Fibroblast of skin of right biceps (primary cell): ENCODE data around the gene HPSE.
"Not testable (repeated sequence)": the region's sequence is repeated elsewhere in the genome, so short reads cannot be mapped to it uniquely, and the experiment has no call there.

Source experiments
- DNase-seq: peaks from one replicate; pipeline ENCODE4 v3.0.0-alpha.2; 2013

HPSE gene

DNA sequence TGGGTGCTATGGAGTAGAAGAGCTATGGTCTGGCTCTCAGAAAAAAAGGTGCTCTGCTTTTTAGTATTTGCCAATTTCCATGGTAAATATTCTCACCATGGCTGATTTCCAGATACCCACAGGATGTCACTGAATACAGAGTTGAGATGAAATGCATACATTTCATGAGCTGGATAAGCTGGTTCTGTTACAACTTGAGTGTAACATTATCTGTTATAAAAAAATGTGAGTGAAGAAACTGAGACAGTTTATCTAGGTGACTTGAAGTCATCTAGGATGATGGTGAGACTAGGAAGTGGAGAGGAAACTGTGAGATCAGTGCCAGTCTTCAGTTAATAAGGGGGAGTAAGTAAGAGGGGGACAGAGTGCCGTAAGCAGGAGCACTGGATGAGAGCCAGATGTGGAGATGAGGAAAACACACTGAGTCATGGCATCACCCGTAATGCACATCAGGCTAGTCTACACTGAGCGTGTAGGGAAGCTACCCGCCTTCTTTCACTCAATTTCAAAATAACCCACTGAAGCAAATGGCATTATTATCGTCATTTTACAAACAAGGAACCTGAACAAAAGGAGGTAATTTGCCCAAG is 5.0 kb downstream of the HPSE start:
- DNase-seq, result peak; percentile 48

DNA sequence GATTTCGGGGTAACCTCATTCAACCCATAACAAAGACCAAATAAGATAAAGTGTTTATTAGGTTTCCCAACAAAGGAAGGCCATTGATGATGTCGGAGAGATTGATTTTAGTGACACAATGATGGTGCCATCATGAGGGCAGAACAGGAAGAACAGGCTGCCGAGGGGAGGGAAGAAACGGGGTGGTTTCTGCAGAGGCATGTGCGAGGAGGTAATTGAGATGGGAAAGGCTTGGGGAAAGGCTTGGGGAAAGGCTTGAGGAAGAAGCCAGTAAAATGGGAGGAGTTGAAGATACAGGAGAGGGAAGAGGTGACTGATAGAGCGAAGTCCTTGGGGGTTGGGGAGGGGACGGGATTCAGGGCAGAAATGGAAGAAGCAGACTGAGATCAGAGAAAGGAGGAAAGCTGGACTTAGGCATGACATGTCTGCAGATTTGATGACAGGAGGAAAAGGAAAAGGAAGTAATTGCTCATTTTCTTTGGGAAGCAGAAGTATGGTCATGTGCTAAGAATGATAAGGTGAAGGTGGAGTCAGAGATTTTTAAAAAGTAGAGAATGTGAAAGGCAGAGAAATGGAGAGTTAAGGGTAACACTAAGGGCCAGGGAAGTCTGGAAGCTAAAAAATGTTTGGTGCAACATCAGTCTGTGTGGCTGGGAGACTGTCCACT is 6.0 kb downstream of the HPSE start:
- no peak for DNase-seq

DNA sequence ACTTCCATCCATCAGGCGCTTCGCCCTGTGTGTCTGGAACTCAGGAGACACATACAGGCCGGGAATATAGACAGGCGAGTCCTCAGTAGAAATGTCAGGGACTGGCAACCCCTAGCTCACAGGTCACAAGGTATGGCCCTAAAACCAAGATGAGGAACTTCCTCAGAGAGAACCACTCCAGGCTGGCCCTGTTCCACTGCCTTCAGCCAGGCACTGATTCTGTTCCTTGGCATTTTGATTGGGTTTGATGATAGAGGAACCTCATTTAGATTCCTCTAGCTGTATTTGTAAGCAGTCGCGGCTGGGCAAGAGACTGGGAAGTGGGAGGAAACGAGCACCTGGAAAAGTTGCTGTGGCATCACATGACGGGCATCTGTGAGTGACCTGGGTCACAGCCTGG is 8.1 kb downstream of the HPSE start:
- DNase-seq, result no peak

DNA sequence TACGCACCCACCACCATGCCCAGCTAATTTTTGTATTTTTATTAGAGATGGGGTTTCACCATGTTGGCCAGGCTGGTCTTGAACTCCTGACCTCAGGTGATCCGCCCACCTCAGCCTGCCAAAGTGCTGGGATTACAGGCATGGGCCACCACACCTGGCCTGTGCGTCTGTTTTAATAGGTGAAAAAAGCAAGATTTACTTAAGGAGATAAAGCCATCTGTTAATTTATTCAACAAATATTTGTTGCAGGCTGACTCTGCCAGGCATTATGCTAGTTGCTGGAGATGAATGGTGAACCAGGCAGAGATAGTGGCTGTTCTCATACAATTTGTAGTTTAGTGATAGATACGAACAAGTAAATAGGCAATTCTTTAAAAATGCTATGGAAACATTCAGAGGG is 9.3 kb downstream of the HPSE start:
- not testable (repeated sequence) for DNase-seq

DNA sequence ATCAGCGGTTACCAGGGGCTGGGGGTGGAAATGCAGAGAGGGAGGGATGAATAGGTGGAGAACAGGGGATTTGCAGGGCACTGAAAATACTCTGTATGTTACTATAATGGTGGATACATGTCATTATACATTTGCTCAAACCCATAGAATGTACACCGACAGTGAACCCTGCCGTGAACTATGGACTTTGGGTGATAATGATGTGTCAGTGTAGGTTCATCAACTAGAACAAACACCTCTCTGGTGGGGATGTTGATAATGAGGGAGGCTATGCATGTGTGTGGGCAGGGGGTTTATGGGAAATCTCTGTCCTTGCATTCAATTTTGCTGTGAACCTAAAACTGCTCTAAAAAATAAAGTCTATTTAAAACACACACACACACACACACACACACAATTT is 11.5 kb downstream of the HPSE start:
- no peak for DNase-seq

DNA sequence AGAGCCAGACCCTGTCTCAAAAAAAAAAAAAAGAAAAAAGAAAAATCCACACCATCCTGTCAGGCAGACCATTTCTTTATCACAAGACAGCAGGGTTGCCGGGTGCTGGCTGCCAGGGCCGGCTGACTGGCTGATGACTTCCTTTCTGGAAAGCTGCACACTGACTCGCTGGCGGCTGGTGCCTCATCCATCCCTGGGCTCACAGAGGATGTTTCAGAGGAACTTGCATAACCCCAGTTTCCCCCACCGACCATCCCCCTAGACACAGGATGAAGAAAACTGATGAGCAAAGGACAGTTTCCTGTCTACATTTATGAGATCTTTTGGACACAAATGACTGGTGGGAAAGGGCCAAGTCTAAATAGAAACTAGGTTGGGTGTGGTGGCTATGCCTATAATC is 14.1 kb downstream of the HPSE start:
- peak; percentile 86 for DNase-seq

DNA sequence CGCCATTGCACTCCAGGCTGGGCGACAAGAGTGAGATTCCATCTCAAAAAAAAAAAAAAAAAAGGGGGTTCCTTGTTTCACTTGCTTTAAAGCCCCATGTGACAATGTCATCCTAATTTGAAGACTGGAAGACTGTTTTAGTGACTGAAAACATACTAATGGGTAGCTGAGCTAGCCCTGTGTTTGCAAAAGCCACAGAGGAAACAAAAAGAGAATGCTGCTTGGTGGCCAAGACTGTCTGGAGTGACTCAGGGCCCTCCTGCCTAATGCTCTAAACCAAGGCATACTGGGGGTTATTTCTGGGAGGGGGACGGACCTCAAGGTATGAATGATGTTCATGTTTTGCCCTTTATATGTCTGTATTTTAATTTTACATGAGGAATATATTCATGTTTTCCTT is 16.0 kb downstream of the HPSE start:
- DNase-seq, result no peak

DNA sequence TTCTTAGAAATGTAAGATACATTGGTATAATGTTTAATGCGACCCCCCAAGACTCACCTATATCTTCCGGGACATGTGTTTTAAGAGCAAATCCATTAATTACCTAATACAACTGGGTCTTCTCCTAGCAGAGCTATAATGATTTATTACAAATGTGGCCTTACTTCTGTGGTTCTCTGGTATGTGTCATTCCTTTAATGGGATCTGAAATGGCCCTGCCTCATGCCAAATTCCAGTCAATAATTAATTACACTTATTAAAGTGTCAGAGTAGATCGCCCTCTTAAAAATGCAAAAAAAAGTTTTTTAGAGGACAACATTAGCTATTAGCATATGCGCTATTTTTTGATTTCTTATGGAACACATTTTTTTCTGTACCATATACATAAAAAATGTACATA is 17.0 kb downstream of the HPSE start:
- DNase-seq, result no peak

DNA sequence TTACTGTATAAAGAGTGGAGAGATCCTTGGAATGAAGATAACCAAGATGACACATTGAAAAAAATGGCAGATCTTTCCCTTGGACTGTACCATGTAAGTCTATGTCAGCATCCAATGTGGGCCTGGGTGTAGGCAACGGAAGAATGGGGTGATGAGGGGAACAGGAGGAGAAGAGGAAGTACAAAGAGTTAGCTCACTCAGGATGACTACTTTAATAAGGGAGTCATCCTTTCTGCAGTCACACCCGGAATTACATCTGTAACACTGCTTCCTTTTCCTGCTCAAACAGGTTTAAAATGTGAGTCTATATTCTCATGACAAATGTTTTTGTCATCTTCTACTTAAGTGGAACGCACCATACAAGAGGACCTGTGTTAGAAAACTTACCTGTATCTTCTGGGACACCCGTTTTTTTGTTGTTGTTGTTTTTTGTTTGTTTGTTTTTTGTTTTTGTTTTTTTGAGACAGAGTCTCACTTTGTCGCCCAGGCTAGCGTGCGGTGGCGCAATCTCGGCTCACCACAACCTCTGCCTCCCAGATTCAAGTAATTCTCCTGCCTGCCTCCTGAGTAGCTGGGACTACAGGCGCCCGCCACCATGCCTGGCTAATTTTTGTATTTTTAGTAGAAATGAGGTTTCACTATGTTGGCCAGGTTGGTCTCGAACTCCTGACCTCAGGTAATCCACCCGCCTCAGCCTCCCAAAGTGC is 18.0 kb downstream of the HPSE start:
- DNase-seq, result no peak

DNA sequence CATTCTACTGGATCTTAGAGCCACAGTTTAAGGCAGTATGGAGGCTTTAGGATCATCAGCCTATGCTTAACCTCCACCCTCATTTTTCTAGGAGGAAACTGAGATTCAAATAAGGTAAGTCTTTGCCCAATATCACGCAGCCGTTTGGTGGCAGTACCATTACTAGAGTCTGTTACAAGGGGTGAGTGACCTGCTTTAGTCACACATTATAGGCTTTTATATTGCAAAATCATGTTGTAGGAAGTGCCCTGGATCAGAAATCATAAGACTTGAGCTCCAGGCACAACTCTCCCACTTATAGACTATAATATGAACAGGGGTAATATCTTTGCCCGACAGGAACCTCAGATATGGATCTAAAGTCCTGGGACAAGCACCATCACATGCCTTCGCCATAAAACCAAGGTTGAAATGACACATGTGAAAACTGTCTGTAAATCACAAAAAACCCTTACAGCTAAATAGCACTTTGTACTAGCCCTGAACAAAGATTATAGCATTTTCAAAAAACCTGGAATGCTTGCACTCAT is 19.2 kb downstream of the HPSE start:
- DNase-seq, result no peak

DNA sequence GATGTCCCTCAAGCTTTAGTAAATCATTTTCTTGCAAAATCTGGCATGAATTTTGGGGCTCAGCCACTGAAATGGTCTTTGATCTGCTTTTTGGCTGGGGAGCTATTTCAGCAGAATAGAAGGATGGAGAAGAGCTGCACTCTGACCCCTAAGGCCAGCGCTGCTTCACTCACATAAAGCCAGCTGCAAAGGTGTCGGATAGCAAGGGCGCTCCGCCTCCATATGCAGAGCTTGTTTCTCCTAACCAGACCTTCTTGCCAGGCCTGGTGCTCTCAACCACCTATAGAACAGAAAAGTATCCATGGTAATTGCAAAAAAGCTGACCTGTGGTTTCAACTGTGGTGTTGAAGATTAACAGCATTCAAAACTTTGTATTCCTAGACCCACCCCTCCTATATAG is 26.0 kb downstream of the HPSE start:
- DNase-seq, result no peak

DNA sequence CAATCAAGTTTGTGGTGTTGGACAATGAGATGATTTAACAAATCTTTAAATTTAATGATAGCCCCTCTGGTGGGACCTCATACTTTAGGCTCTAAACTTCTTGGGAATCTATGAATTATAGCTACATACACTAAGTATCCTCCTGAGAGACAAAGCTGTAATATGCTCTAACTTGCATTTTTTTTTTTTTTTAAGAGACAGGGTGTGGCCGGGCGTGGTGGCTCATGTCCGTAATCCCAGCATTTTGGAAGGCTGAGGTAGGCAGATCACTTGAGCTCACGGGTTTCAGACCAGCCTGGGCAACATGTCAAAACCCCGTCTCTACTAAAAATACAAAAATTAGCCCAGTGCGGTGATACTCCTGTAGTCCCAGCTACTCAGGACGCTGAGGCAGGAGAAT is 26.7 kb downstream of the HPSE start:
- no peak for DNase-seq

DNA sequence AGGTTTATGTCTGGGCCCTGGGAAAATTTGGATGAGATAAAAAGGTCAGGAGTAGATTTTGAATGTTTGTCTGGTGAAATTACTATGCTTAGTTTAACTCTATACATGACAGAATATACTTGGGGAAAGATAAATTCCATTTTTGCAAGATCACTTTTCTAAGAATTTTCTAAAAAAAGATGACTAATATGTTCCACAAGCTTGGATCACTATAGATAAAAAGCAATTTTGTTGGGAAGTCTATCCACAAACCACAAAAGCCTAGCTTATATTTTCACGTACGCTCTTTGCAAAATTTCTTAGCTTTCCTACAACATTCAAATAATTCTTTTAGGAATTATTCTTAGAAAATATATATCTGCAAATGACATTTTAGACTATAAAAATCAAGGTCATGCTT is 29.5 kb downstream of the HPSE start:
- DNase-seq, result peak; percentile 18

DNA sequence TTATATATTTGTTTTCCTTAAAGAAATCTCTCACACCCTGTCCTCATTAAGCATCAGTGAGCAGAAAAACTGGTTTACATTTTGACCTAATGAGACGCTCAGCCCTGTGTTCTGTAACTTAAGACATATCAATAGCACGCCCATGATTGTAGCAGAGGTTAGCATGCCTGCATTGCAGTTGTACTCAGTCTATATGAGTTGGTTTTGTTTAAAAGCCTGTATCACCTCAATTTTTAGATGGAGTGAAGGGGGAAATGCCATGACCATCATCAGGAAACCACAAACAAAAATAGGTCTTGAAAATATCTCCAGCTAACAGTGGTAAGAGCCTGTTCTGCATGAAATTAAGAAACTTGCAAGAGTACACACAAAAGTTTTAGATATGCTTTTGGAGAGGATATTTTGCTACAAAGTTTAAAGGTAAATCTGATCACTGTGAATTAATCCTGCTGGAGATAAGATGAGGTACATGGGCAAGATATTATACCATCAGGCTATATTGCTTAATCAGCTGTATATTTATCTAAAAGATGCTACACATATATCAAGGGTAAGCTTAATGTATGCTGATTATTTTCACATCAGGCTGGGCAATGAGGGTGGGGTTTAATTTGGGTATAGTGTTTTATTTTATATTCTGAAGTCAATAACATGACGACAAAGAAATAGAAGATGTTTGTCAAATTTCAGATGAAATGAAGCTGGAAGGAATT is 36.9 kb downstream of the HPSE start:
- no peak for DNase-seq

DNA sequence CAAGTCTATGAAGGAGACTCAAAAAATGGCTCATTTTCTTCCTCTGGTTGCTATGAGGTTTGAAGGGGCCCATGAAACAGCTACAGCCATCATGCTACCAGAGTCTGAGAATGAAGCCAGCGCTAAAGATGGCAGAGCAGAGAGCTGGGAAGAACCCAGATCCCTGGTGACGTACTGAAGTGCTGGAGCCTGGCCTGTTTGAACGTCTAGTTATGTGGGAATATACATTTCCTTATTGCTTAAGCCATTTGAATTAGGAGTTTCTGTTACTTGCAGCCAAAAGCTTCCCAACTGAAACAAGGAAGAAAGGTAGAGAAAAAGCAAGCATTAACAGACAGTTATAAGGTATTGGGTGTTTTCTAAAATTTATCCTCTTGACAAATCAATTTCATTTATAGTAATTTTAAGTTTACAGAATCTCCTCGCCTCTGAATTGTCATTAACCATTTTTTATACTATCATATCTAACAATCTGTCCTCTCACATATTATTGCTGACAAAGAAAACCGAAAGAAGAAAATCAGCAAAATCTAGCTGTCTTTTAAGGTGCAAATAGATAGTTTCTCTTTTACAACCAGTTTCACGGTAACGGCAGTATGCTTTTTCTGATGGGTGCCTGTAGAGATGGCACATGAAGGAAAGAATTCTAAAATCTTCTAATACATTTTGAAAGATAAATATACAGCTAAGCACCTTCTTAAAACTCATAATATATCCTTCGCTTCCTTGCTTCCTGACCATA is 41.2 kb downstream of the HPSE start:
- no peak for DNase-seq

DNA sequence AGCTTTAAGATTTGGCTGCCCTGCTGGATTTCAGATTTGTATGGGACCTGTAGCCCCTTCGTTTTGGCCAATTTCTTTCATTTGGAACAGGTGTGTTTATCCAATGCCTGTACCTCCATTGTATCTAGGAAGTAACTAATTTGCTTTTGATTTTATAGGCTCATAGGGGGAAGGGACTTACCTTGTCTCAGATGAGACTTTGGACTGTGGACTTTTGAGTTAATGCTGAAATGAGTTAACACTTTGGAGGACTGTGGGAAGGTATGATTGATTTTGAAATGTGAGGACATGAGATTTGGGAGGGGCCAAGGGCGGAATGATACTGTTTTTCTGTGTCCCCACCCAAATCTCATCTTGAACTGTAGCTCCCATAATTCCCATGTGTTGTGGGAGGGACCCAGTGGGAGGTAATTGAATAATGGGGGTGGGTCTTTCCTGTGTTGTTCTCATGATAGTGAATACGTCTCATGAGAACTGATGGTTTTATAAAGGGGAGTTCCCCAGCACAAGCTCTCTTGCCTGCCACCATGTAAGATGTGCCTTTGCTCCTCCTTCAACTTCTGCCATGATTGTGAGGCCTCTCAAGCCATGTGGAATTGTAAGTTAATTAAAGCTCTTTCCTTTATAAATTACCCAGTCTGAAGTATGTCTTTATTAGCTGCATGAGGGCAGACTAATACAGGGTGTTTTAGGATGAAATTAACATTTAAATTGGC is 44.4 kb downstream of the HPSE start:
- not testable (repeated sequence) for DNase-seq

DNA sequence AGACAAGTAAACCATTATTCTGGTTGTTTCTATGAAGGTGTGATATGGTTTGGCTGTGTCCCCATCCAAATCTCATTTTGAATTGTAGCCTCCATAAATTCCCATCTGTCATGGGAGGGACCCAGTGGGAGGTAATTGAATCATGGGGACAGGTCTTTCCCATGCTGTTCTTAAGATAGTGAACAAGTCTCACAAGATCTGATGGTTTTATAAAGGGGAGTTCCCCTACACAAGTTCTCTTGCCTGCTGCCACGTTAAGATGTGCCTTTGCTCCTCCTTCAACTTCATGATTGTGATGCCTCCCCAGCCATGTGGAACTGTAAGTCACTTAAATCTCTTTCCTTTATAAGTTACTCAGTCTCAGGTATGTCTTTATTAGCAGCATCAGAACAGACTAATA is 46.3 kb downstream of the HPSE start:
- DNase-seq, result not testable (repeated sequence)

DNA sequence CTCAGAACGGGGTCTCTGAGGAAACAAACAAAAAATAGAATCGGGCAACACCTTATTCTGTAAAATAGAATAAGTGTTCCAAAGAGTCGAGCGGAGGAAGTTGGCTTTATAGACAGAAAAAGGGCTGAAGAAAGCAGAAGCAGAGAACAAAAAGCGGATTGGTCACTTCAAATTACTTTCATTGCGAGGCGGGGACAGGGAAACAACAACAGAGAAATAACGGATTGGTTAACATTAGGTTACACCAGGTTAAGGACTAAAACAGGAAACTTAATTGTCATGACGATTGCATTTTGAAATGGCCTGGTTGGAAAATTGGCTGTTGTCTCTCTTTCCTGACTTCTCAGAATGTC is 49.6 kb downstream of the HPSE start:
- peak; percentile 61 for DNase-seq

DNA sequence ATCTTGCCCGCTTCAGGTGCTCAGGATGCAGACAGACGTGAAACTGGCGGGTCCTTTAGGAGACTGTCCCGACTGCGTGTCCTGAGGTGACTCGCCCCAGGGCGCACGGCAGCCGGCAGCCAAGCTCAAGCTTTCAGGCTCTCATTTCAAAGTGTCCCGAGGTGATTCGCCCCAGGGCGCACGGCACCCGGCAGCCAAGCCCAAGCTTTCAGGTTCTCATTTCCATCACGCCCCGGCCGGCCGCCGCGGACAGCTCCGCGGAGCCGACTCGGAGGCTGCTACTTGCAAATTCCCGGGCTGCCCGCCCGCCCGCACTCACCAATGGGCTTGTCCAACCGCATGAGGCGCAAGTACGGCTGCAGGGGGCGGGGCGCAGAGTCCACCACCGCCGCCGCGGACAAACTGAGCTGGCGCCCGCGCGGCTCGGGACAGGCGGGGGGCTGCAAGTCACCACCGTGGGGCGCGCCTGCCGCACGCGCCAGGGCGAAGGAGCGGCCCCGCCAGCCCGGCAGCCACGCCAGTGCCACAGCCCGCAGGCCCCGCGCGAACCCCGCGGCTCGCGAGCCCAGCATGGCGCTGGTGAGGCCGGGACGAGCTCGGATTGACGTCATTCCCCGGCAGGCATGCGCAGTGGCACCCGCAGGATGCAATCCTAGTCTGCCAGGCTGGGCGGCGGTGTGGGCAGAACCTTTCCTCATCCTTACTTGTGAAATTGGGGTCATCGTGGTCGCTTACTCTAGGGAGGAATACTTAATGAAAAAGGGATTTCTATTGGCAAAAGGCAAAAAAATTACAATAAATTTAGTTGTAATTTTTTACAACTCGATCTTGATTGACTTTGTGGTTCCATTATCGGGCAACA is 50.2 kb downstream of the HPSE start, which contains the start of gene COQ2:
Gene COQ2, minus strand, starts transcription at position 606 of the 862 bp plus-strand sequence. Its CDS starts 34 bp downstream, at position 572.
- peak; percentile 94 for DNase-seq

DNA sequence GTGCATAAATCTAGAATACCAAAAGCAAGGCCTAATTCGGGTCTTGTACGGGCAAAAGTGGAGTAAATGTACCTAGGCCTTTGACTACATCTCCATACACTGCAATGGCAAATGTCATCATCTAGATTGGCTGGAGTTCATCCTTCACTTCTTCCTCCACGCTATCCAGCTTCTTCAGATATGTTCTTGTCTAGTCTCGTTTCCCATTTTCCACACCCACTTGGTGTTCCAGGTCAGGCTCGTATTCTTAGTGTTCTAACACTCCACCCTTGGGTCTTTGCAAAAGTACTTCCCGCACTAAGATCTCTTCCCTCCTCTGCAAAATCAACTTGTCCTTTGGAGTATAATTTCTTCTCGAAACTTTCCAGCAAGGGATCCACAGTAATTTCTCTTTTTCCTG is 51.5 kb downstream of the HPSE start:
- DNase-seq, result no peak

DNA sequence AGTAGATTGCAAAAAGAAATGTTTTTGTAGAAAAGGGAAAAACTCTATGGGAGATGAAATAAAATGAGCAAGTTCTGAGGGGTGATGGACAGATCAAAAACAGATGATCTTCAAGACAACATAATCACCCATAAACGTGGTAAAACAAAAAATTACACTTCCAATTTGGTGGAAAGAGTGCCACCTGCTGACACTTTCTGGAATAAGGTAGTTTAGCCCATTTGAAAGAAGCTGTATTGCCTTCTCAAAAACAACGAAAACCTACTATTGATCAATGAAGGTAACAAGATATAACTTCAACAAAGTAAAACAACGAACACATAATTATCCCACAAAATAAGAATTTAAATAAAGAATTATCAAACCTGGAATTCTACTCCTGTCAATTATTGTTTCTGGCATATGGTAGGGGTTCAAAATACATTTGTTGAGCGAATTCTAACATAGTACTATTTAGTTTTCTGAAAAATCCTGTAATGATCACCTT is 52.6 kb downstream of the HPSE start:
- peak; percentile 62 for DNase-seq
